Activated naive CD8-positive, alpha-beta T cell treated with anti-CD3 and anti-CD28 coated beads for 36 hours (primary cell): ENCODE data around the gene MT1E. TPM values are rescaled to one million over a fixed set of nuclear protein-coding genes. Genes with fewer than 3 reads are reported as not detected.
"Not testable (repeated sequence)": the region's sequence is repeated elsewhere in the genome, so short reads cannot be mapped to it uniquely, and the experiment has no call there.

Experiments
- DNase-seq: peaks from one replicate; pipeline ENCODE4 v3.0.0; 2021
- H3K27ac Mint-ChIP-seq: one replicate; pipeline ENCODE4 v1.8.0; 2022; ENCODE audit warnings: mild to moderate bottlenecking, moderate library complexity, mixed read lengths
- H3K27me3 Mint-ChIP-seq: one replicate; pipeline ENCODE4 v1.8.0; 2022; ENCODE audit warnings: mild to moderate bottlenecking, mixed read lengths
- H3K36me3 Mint-ChIP-seq: one replicate; pipeline ENCODE4 v1.8.0; 2021; ENCODE audit warnings: mild to moderate bottlenecking, mixed read lengths
- H3K4me1 Mint-ChIP-seq: one replicate; pipeline ENCODE4 v1.8.0; 2021; ENCODE audit warnings: mixed read lengths
- H3K4me3 Mint-ChIP-seq: one replicate; pipeline ENCODE4 v1.8.0; 2022; ENCODE audit warnings: mild to moderate bottlenecking, moderate library complexity, mixed read lengths
- H3K9me3 Mint-ChIP-seq: one replicate; pipeline ENCODE4 v1.8.0; 2022; ENCODE audit warnings: mixed read lengths
- total RNA-seq, 2 experiments: library from RNA; stranded (reverse); gene quantifications; one replicate each; pipeline ENCODE4 v1.2.3, GENCODE V29; 2021

MT1E gene
- total RNA-seq: 10 to 100 TPM; 67.1 to 68.9 TPM

DNA sequence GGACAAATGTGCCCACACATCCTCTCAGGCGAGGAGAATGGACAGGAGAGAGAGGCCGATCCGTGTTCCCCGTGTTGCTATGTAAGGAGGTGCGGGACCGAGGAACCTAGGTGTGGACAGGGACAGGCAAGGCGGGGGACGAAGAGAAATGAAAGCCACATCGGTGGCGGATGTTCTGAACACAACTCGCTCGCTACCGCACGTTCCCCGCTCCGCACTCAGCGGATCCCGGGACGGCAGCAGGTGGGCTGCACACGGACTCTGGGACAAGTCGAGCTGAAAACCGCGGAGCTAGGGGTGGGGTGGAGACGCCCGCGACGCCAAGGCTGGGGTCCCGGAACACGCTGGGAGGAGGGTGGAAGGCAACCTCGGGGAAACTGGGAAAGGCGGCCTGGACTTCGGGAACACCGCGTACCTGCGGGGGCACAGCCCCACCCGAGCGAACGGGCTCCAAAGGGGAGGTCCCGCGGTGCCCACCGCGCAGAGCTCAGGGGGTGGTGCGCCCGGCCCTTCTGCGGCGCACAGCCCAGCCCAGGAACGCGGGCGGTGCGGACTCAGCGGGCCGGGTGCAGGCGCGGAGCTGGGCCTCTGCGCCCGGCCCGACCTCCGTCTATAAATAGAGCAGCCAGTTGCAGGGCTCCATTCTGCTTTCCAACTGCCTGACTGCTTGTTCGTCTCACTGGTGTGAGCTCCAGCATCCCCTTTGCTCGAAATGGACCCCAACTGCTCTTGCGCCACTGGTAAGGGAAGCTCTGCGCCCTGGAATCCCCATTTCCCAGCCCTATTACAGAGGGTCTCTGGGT, at the start of gene MT1E:
Gene MT1E (plus strand): TSS at position 642 of the 803 bp plus-strand sequence. CDS start 71 bp downstream, at position 713.
- H3K27me3 Mint-ChIP-seq: peaks cover 40% of the 10 kb centered on the region
- H3K4me1 Mint-ChIP-seq: peaks cover 17% of the 10 kb centered on the region
- peak; percentile 82 for DNase-seq
- peak within 1 kb of the TSS; percentile 84 for H3K4me3 Mint-ChIP-seq
- peaks cover 1% of the 10 kb centered on the region for H3K36me3 Mint-ChIP-seq
- H3K9me3 Mint-ChIP-seq: no peaks in the 10 kb centered on the region
- peak within 1 kb of the TSS; percentile 80 for H3K27ac Mint-ChIP-seq

DNA sequence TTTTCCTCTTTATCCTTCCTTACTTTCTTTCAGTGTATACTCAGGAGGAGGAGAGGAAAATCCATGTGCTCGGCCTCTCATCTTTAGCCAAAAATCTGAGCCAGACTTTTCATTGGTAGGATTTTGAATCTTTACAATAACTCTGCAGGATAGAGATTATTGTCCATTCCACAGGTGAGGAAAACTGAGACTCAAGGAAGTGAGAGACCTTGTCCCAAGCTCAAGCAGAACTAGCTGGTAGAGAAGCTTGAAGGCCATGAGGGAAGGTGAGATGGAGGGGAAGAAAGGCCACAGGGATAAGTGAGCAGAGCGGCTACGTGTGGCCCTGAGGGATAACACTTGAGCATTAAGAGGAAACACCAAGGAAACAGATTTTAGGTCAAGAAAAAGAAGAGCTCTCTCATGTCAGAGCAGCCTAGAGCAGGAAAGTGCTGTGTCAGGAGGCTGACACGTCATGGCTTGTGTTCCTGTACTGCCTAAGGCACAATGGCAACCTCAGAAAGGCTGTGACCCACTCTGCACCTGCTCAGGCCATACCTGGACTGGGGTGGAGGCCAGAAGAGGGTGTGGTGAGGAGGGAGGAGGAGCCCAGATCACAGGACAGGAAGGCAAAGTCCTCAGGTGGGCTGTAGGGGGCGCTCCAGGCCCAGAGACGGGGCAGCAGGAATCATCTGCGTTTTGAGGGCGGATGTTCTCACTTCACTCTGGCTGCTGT, 48.8 kb upstream of the MT1E start:
- no peaks in the 10 kb centered on the region for H3K36me3 Mint-ChIP-seq
- no peak overlapping the region for H3K4me3 Mint-ChIP-seq
- H3K4me1 Mint-ChIP-seq: peaks cover 5% of the 10 kb centered on the region
- no peaks in the 10 kb centered on the region for H3K27me3 Mint-ChIP-seq
- H3K9me3 Mint-ChIP-seq: peaks cover 4% of the 10 kb centered on the region
- DNase-seq: peak; percentile 86
- H3K27ac Mint-ChIP-seq: no peak overlapping the region

DNA sequence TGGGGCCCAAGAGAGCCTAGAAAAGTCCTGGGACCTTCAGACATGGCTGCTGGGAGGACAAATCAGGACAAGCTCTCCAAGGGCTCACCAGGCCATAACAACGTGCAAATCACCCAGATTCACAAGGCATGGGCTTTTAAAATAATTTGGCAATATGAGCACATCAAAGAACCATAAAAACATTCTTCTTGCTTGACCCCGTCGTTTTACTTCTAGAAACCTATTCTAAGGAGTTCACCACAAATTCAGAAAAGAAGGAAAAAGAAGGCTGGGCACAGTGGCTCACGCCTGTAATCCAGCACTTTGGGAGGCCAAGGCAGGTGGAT, 48.3 kb upstream of the MT1E start:
- Mint-ChIP-seq H3K9me3 (peaks cover 4% of the 10 kb centered on the region), H3K4me3 (no peak overlapping the region), H3K27me3 (no peaks in the 10 kb centered on the region), H3K4me1 (peaks cover 5% of the 10 kb centered on the region), H3K27ac (peak overlapping the region; percentile 20), H3K36me3 (no peaks in the 10 kb centered on the region)
- no peak for DNase-seq

DNA sequence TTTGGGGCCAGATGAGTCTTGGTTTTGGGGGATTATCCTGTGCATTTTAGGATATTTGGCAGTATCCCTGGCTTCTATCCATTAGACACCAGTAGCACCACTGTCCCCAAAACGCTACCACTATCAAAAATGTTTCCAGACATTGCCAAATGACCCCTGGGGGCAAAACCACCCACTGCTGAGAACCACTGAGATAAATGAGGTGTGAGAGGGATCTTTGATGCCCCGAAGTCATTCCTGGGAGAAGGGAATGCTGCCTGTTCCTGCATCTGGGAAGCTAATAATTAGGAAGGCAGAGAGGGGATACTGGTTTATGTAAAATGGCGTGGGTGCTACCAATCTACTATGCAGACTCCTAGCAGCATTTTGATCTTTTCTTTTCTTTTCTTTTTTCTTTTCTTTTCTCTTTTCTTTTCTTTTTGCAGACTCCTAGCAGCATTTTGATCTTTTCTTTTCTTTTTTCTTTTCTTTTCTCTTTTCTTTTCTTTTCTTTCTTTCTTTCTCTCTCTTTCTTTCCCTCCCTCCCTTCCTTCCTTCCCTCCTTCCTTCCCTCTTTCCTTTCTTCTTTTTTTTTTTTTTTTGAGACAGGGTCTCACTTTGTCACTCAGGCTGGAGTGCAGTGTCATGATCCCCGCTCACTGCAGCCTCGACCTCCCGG, 45.1 kb upstream of the MT1E start:
- H3K4me3 Mint-ChIP-seq: no peak overlapping the region
- no peaks in the 10 kb centered on the region for H3K9me3 Mint-ChIP-seq
- peaks cover 5% of the 10 kb centered on the region for H3K4me1 Mint-ChIP-seq
- no peak for DNase-seq
- no peaks in the 10 kb centered on the region for H3K27me3 Mint-ChIP-seq
- no peaks in the 10 kb centered on the region for H3K36me3 Mint-ChIP-seq
- no peak overlapping the region for H3K27ac Mint-ChIP-seq

DNA sequence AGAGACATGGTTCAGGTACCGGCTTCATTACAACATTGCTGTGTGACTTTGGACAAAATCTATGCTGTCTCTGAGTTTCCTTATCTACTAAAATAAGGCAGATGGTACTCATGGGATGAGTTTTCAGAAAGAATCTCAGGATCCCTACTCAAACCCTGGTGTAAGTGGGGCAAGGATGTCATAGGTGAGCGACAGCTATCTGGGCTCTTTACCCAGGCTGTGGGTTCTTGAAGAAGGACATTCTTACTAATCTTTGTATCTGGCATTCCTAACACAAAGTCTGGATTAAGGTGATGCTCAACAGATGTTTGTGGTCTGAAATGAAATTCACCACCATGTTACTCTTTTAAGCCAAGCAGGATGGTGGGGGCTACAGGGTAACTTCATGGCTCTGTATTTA, 42.7 kb upstream of the MT1E start:
- H3K4me1 Mint-ChIP-seq, H3K36me3 Mint-ChIP-seq, H3K27me3 Mint-ChIP-seq, H3K27ac Mint-ChIP-seq, H3K9me3 Mint-ChIP-seq, H3K4me3 Mint-ChIP-seq, DNase-seq: not testable (repeated sequence)

DNA sequence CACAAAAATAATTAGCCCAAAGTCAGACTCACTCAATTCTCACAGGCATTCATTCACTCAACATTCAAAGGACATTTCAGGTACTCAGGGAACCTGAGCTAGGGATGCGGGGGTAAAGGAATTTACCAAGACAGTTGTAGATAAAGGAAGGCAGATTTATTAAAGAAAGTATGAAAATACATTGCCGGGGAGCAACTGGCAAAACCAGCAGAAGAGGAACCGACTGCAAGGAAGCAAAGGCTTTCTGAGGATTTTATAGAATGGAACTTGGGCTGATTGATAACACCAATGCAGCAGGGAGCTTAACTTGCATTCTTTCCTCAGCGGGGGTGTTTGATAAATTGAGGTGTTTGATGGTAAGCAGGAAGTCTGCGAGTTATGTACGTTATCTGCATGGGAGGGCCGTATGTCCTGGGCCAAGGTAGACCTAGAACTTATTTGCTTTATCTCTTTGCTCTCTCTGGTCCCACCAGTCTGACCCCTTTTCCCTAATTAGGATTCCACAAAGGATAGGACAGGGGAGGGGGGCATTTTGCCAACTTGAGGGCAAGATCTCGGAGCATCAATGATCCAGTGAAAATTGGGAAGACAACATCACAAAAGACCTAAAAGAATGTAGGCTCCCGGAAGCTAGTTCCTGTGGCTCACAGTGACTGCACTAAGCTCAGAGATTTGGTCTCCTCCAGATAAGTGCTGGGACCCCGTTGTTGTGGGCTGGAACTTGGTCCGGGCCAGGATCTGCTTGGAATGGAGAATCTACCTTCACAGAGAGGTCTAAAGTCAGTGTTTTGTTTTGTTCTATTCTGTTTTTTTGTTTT, 42.0 kb upstream of the MT1E start:
- Mint-ChIP-seq H3K4me1 (no peaks in the 10 kb centered on the region), H3K4me3 (no peak overlapping the region), H3K27me3 (peaks cover under 1% of the 10 kb centered on the region), H3K27ac (no peak overlapping the region), H3K9me3 (no peaks in the 10 kb centered on the region), H3K36me3 (no peaks in the 10 kb centered on the region)
- DNase-seq: no peak

DNA sequence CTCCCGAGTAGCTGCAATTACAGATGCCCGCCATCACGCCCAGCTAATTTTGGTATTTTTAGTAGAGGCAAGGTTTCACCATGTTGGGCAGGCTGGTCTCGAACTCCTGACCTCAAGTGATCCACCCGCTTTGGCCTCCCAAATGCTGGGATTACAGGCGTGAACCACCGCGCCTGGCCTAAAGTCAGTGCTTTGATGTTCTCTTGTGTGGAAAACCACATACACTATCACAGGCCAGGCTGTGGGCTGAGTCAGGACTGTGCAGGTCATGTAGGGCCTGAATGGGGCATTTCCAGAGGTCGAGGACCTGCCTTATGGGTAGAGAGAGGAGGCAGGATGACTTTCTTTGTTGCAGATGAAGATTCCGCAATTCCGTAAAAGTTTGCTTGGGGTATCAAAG, 41.3 kb upstream of the MT1E start:
- no peak for DNase-seq
- Mint-ChIP-seq H3K36me3 (no peaks in the 10 kb centered on the region), H3K27ac (no peak overlapping the region), H3K9me3 (no peaks in the 10 kb centered on the region), H3K4me1 (peaks cover 4% of the 10 kb centered on the region), H3K27me3 (peaks cover 6% of the 10 kb centered on the region), H3K4me3 (no peak overlapping the region)

DNA sequence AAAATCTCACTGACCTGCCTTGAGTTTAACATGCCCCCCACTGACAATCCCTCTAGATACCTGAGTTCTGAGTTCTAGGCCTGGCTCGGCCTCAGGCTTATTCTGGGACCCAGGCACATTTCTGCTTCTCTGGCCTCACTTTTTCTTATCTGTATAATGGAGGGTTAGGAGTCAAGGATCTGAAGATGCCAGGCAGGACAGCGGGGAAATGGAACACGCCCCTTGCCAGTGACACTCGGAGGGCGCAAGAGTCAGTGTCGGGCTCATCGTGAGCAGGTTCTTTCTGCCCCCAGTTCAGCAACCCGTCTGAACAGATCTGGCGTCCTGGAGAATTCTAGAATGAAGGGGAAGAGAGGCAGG, 36.8 kb upstream of the MT1E start:
- peak overlapping the region; percentile 74 for H3K4me3 Mint-ChIP-seq
- peaks cover 15% of the 10 kb centered on the region for H3K27me3 Mint-ChIP-seq
- H3K36me3 Mint-ChIP-seq: peaks cover 2% of the 10 kb centered on the region
- H3K4me1 Mint-ChIP-seq: peaks cover 15% of the 10 kb centered on the region
- no peaks in the 10 kb centered on the region for H3K9me3 Mint-ChIP-seq
- DNase-seq: no peak
- H3K27ac Mint-ChIP-seq: no peak overlapping the region

DNA sequence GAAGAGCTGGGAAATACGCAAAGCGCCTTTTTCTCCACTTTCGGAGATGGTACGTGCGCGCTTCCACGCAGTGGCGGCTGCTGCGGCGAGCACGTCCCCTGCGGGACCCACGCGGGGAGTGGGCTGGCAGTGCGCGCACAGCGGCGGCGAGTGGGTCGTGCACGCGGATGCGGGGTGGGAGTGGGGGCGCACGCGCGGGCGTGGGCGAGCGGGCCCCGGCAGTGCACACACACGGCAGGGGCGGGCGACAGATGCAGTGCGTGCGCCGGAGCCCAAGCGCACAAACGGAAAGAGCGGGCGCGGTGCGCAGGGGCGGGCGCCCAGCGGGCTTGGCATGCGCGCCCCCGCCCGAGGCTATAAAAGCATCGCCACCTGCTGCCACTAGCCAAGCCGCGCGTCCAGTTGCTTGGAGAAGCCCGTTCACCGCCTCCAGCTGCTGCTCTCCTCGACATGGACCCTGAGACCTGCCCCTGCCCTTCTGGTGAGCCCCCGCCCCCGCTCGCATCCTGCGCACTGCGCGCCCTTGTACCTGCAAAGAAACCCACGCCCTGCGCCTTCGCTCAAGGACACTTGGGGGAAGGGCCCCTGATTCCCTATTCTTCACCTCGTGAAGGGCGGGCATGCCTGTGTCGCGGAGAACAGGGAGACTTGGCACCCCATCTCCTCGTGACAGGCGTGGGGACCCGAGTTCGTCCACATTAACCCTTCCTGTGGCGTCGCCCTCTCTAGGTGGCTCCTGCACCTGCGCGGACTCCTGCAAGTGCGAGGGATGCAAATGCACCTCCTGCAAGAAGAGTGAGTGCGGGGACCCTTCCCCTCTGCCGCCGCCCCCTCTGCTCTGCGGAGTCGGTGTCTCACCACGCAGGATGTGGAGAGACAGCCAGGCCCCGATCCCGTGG, 36.2 kb upstream of the MT1E start, which contains the start of gene MT3:
Gene MT3 (plus strand): TSS at position 388 of the 899 bp plus-strand sequence. CDS start 63 bp downstream, at position 451.
- DNase-seq: peak; percentile 59
- Mint-ChIP-seq H3K27ac (no peak within 1 kb of the TSS), H3K36me3 (peaks cover 2% of the 10 kb centered on the region), H3K27me3 (peaks cover 15% of the 10 kb centered on the region), H3K4me3 (peak within 1 kb of the TSS; percentile 74), H3K4me1 (peaks cover 15% of the 10 kb centered on the region), H3K9me3 (peaks cover 2% of the 10 kb centered on the region)

DNA sequence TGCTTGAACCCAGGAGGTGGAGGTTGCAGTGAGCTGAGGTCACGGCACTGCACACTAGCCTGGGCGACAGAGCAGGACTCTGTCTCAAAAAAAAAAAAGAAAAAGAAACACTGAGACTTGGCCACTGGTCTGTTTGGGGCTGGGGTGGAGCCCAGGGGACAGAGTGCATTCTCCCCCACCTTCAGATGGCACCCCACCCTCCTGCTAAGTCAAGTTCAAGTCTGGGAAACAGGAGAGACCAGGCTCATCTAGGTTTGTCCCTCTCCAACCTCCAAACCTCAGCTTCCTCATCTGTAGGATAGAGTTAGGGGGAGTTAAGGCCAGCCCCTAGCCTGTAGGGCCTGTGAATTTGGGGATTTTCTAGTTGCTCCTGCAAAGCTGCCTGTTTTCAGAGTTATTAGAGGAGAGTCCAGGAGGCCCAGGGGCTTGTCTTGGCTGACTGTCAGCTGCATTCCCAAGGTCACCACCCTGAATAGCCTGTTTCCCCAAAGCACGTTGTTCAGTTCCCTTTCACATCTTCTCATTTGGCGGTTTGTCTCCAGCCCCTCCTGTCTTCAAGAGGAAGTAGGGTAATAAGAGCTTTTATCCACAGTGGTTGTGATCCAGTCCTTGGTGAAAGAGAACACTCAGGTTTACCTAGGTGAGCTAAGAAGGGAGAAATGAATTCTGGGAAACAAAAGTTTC, 34.1 kb upstream of the MT1E start:
- Mint-ChIP-seq H3K36me3 (peaks cover 2% of the 10 kb centered on the region), H3K4me3 (no peak overlapping the region)

DNA sequence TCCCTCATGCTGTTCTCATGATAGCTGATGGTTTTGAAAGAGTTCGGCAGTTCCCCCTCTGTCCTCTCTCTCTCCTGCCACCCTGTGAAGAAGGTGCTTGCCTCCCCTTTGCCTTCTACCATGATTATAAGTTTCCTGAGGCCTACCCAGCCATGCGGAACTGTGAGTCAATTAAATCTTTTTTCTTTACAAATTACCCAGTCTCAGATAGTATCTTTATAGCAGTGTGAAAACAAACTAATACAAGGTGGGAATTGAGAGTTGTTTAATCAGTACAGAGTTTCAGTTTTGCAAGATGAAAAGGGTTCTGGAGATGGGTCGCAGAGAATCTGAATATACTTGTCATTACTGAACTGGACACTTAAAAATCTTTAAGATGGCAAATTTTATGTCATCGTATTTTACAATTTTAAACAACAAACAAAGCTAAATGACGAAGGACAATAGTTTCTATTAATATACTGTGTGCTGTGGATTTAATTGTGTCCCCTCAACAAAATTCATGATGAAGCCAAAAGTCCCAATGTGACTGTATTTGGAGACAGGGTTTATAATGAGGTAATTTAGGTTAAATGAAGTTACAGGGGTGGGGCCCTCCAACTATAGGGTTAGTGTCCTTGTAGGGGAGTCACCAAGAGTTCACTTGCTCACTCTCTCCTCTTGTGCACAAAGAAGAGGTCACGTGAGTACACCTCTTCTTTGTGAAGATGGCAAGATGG, 31.8 kb upstream of the MT1E start:
- no peak for DNase-seq
- H3K27me3 Mint-ChIP-seq: peaks cover 13% of the 10 kb centered on the region
- H3K36me3 Mint-ChIP-seq: peaks cover 2% of the 10 kb centered on the region
- H3K4me3 Mint-ChIP-seq: no peak overlapping the region
- H3K4me1 Mint-ChIP-seq: peaks cover 14% of the 10 kb centered on the region
- peaks cover 4% of the 10 kb centered on the region for H3K9me3 Mint-ChIP-seq
- no peak overlapping the region for H3K27ac Mint-ChIP-seq

More for the DNA sequence above, 34.1 kb upstream of the MT1E start:
- Mint-ChIP-seq H3K27ac (no peak overlapping the region), H3K27me3 (peaks cover 15% of the 10 kb centered on the region), H3K4me1 (peaks cover 15% of the 10 kb centered on the region), H3K9me3 (peaks cover 2% of the 10 kb centered on the region)
- no peak for DNase-seq

DNA sequence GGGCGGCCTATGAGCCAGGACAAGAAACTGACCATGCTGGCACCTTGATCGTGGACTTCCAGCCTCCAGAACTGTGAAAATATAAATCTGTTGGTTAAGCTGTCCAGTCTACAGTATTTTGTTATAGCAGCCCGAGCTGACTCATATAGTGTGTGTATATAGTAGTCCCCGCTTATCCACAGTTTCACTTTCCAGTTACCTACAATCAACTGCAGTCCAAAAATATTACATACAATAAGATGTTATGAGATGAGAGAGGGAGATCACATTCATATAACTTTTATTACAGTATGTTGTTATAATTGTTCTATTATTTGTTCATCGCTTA, 31.3 kb upstream of the MT1E start:
- Mint-ChIP-seq H3K9me3 (peaks cover 4% of the 10 kb centered on the region), H3K27ac (no peak overlapping the region), H3K4me3 (no peak overlapping the region), H3K36me3 (peaks cover 2% of the 10 kb centered on the region), H3K4me1 (peaks cover 11% of the 10 kb centered on the region), H3K27me3 (peaks cover 10% of the 10 kb centered on the region)
- DNase-seq: no peak

DNA sequence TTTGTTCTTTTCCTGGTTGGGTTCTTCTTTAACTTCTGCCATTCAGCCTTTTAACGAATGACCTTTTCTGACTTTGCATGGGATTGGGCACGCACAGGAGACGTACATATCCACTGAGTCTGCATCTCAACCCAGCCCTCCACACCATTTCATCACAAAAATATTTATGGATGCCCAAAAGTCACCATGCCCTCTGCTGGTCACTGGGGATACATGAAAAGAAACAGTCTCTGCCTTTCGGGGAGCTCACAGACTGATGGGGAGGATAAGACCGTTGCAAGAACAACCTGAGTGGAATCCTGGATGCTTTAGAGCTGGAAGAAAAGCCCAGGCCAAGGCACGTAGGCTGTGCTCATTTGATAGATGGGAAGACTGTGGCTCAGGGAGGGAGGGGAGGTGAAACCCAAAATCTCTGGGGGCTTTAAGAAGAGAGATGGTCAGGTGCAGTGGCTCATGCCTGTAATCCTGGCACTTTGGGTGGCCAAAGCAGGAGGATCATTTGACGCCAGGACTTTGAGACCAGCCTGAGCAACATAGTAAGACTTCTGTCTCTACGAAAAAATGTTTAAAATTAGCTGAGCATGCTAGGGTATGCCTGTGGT, 25.1 kb upstream of the MT1E start:
- Mint-ChIP-seq H3K4me1 (peaks cover 5% of the 10 kb centered on the region), H3K27ac (no peak overlapping the region), H3K9me3 (peaks cover 2% of the 10 kb centered on the region), H3K36me3 (no peaks in the 10 kb centered on the region), H3K4me3 (no peak overlapping the region), H3K27me3 (peaks cover 3% of the 10 kb centered on the region)
- no peak for DNase-seq
